ENCODE measurements around the gene SLC7A8. TPM values are rescaled to one million over a fixed set of nuclear protein-coding genes. Genes with fewer than 3 reads are reported as not detected.

Gene SLC7A8
- total and polyA plus RNA-seq, 8 donors: 1.2 to 102 (median 32.0) TPM

DNA sequence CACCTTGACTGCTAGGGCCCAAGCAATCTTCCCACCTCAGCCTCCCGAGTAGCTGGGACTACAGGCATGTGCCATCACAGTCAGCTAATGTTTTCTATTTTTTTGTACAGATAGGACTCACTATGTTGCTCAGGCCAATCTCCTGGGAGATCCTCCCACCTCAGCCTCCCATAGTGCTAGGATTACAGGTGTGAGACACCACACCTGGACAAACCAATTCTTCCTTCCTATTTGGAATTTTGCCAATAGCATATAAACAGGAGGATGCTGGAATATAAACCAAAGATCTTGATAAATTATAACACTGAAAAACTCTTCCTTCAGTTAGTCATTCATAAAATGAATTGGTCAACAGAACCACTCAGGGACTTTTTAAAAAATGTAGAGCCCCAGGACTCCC, 96.9 kb downstream of the SLC7A8 start:
- Histone ChIP-seq H3K4me1 (peaks cover 12 to 39% (median 24%) of the 10 kb centered on the region in 4 donors), H3K9me3 (no peaks in the 10 kb centered on the region), H3K36me3 (peaks cover 77 to 100% (median 100%) of the 10 kb centered on the region in 4 donors), H3K27ac (peak overlapping the region in 3 of 5 donors; percentile 13 to 46 (median 23)), H3K4me3 (no peak overlapping the region), H3K27me3 (no peaks in the 10 kb centered on the region)
- 71 to 89% (median 79%) methylated on average over 1 of the region's 1 CpG for WGBS, 5 donors
- TF ChIP-seq EP300 (IDR thresholded peaks at IDR 0.05) (no peak), POLR2A (IDR thresholded peaks at IDR 0.05) (no peak), POLR2AphosphoS5 (IDR thresholded peaks at IDR 0.05) (no peak)
- TF ChIP-seq, protein P1, sequence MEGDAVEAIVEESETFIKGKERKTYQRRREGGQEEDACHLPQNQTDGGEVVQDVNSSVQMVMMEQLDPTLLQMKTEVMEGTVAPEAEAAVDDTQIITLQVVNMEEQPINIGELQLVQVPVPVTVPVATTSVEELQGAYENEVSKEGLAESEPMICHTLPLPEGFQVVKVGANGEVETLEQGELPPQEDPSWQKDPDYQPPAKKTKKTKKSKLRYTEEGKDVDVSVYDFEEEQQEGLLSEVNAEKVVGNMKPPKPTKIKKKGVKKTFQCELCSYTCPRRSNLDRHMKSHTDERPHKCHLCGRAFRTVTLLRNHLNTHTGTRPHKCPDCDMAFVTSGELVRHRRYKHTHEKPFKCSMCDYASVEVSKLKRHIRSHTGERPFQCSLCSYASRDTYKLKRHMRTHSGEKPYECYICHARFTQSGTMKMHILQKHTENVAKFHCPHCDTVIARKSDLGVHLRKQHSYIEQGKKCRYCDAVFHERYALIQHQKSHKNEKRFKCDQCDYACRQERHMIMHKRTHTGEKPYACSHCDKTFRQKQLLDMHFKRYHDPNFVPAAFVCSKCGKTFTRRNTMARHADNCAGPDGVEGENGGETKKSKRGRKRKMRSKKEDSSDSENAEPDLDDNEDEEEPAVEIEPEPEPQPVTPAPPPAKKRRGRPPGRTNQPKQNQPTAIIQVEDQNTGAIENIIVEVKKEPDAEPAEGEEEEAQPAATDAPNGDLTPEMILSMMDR (IDR thresholded peaks at IDR 0.05): no peak
- intact Hi-C loops (cut with DNase I; ENCODE audit: low total_unique reads): no loop called here
- DNase-seq: no peak

DNA sequence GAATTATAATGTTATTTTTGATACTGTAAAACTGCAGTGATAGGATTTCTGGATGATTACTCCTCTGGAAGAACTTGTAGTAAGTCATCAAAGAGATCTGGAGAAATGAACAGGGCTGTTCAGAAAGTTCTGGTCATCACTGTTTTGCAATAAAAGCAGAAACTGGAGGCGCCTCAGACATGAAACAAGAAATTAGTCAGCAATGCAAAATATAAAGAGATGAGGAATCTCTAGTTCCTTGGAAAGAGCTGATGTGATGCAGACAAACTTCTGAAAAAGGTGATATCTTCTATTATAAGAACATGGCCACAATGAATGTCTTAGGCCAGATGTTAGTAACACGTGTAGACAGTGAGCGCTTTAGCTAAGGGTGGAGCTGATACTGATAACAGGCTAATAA, 98.0 kb downstream of the SLC7A8 start:
- peaks cover 79 to 100% (median 100%) of the 10 kb centered on the region in 4 donors for H3K36me3 ChIP-seq
- DNase-seq: no peak
- intact Hi-C loops (cut with DNase I; ENCODE audit: low total_unique reads): no loop called here

DNA sequence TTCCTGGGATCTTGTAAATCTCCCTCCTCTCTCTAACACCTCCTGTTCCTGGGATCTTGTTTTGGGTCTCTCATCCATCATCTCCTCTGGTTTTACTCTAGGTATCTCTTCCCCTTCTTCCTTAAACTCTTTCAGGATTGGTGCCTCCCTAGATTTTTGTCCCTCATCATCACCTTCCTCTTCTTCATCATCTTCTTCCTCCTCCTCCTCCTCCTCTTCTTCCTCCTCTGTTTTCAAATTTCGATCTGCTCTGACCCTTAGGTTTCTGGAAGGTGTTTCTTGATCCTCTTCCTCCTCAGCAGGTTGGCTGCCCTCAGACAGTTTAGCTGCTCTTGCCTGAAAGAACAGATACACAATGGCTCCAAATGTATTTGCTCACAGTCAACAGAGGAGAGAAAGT, 103.0 kb downstream of the SLC7A8 start:
- H3K4me3 ChIP-seq: no peak overlapping the region
- 68 to 86% (median 73%) methylated on average over 1 of the region's 1 CpG for WGBS, 5 donors
- intact Hi-C loops (cut with DNase I; ENCODE audit: low total_unique reads): no loop called here
- H3K27ac ChIP-seq: peak overlapping the region in 2 of 5 donors; percentile 16 to 74
- no peaks in the 10 kb centered on the region for H3K27me3 ChIP-seq
- H3K9me3 ChIP-seq: no peaks in the 10 kb centered on the region
- H3K4me1 ChIP-seq: peaks cover 1 to 55% (median 21%) of the 10 kb centered on the region in 4 donors
- no peak for DNase-seq
- TF ChIP-seq POLR2AphosphoS5 (IDR thresholded peaks at IDR 0.05) (no peak), EP300 (IDR thresholded peaks at IDR 0.05) (no peak), POLR2A (IDR thresholded peaks at IDR 0.05) (no peak)
- TF ChIP-seq, protein P1 (IDR thresholded peaks at IDR 0.05): no peak
- H3K36me3 ChIP-seq: peaks cover 87 to 100% (median 100%) of the 10 kb centered on the region in 4 donors

More for the DNA sequence above, 98.0 kb downstream of the SLC7A8 start:
- H3K27me3 ChIP-seq: no peaks in the 10 kb centered on the region
- WGBS, 5 donors: 44 to 61% (median 51%) methylated on average over 3 of the region's 3 CpGs
- TF ChIP-seq, protein P1 (IDR thresholded peaks at IDR 0.05): no peak
- no peak for TF ChIP-seq EP300 (IDR thresholded peaks at IDR 0.05)
- TF ChIP-seq POLR2AphosphoS5 (IDR thresholded peaks at IDR 0.05): no peak
- TF ChIP-seq POLR2A (IDR thresholded peaks at IDR 0.05): no peak
- no peaks in the 10 kb centered on the region for H3K9me3 ChIP-seq
- no peak overlapping the region for H3K4me3 ChIP-seq
- H3K4me1 ChIP-seq: peaks cover 12 to 31% (median 23%) of the 10 kb centered on the region in 4 donors
- peak overlapping the region in 2 of 5 donors; percentile 4 to 13 for H3K27ac ChIP-seq

DNA sequence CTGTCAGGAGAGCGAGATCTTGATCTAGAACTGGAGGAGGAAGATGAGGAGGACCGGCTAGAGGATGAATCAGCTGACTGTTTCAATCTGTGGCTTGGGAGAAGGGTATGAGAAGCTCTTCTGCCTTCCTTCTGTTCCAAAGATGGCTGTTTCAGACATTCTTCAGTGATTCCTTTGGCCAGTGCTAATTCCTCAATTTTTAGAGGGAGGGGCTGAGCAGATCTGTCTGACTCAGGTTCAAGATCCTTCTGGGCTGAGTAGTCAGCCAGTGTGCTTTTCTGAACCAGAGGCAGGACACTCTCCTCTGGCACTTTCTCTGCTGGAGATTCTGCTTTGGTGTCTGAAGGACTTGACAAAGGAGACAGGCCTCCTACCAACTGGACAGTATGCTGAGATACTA, 103.7 kb downstream of the SLC7A8 start:
- peaks cover 0 to 47% (median 16%) of the 10 kb centered on the region in 4 donors for H3K4me1 ChIP-seq

More for the DNA sequence above, 103.7 kb downstream of the SLC7A8 start:
- Histone ChIP-seq H3K4me3 (no peak overlapping the region), H3K9me3 (no peaks in the 10 kb centered on the region), H3K27ac (peak overlapping the region in 4 of 5 donors; percentile 16 to 74 (median 56)), H3K27me3 (no peaks in the 10 kb centered on the region), H3K36me3 (peaks cover 81 to 100% (median 100%) of the 10 kb centered on the region in 4 donors)
- 72 to 92% (median 87%) methylated on average over 2 of the region's 2 CpGs for WGBS, 5 donors
- DNase-seq: no peak
- intact Hi-C loops (cut with DNase I; ENCODE audit: low total_unique reads): no loop called here
- TF ChIP-seq, protein P1 (IDR thresholded peaks at IDR 0.05): no peak
